Measurements from ENCODE around the gene KCNA10. TPM values are rescaled to one million over a fixed set of nuclear protein-coding genes. Genes with fewer than 3 reads are reported as not detected.

The KCNA10 gene
- total RNA-seq, 1 donor from 2014 or later, result not detected

DNA sequence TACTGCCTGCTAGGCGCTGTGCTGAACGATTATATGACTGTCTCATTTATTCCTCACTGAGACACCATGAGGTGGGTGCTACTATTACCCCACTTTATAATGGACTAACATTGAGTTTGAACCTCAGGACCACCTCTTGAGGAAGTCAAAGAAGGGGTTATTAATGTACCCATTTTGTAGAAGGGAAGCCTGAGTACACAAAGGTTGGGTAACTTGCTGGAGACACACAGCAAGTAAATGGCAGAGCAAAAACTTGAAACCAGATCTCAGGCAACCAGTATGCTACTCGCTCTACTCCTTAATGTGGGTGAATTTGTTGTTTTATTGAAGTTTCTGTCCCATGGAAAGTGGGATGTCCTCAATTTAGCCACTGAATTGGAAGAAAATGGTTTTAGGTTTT, 30.1 kb downstream of the KCNA10 start:
- no peak overlapping the region for H3K27ac Mint-ChIP-seq
- no peaks in the 10 kb centered on the region for H3K9me3 Mint-ChIP-seq
- TF ChIP-seq, protein P1, sequence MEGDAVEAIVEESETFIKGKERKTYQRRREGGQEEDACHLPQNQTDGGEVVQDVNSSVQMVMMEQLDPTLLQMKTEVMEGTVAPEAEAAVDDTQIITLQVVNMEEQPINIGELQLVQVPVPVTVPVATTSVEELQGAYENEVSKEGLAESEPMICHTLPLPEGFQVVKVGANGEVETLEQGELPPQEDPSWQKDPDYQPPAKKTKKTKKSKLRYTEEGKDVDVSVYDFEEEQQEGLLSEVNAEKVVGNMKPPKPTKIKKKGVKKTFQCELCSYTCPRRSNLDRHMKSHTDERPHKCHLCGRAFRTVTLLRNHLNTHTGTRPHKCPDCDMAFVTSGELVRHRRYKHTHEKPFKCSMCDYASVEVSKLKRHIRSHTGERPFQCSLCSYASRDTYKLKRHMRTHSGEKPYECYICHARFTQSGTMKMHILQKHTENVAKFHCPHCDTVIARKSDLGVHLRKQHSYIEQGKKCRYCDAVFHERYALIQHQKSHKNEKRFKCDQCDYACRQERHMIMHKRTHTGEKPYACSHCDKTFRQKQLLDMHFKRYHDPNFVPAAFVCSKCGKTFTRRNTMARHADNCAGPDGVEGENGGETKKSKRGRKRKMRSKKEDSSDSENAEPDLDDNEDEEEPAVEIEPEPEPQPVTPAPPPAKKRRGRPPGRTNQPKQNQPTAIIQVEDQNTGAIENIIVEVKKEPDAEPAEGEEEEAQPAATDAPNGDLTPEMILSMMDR (conservative IDR thresholded peaks at IDR 0.05), result no peak
- no peaks in the 10 kb centered on the region for H3K4me1 Mint-ChIP-seq (ENCODE audit: unreplicated experiment)
- peaks cover 23% of the 10 kb centered on the region for H3K27me3 Mint-ChIP-seq
- DNase-seq (ENCODE audit: extremely low spot score, unreplicated experiment), result no peak
- H3K36me3 Mint-ChIP-seq, result no peaks in the 10 kb centered on the region
- H3K4me3 Mint-ChIP-seq, result no peak overlapping the region

DNA sequence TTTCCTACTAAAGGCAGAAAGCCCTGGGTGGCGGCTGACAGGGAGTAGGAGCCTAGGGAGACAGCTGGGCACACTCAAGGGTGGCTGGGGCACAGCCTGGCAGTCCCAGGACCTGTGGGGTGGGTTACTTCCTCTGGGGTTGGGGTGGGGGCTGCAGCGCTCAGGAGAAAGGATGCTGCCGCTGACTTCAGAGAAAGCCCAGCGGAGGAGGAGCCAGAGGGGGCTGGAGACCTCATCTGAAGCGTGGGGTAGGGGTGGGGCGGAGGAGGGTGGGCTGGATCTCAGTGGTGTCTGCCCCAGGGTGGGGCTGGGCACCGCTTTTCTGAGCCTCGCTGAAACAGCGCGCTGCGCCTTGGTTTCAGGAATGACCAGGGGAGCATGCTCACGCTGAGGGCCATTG, 30.8 kb downstream of the KCNA10 start:
- no peak for DNase-seq (ENCODE audit: extremely low spot score, unreplicated experiment)
- Mint-ChIP-seq H3K4me1 (ENCODE audit: unreplicated experiment) (no peaks in the 10 kb centered on the region), H3K27me3 (peaks cover 29% of the 10 kb centered on the region), H3K4me3 (no peak overlapping the region), H3K36me3 (no peaks in the 10 kb centered on the region), H3K9me3 (no peaks in the 10 kb centered on the region), H3K27ac (no peak overlapping the region)
- TF ChIP-seq, protein P1 (conservative IDR thresholded peaks at IDR 0.05), result no peak

DNA sequence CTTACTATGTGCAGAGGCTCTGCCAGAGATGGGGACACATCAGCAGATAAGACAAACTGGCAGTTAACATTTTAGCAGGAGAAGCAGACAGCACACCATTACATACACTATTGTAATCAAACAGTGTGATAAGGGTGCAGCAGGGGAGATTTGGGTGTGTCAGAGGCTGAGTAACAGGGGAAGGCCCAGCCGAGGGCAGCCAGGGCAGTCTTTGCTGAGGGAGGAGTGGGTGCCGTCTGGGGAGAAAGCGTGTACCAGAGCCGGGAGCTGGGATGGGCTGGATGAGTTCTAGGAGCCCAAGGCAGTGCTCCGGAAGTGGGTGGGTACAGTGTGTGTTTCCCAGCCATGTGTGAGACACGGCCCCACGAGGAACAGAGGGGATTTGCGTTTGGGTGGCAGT, 31.2 kb downstream of the KCNA10 start:
- peaks cover 31% of the 10 kb centered on the region for H3K27me3 Mint-ChIP-seq
- peak overlapping the region; percentile 25 for H3K27ac Mint-ChIP-seq
- no peak for DNase-seq (ENCODE audit: extremely low spot score, unreplicated experiment)
- H3K36me3 Mint-ChIP-seq, result no peaks in the 10 kb centered on the region
- H3K4me1 Mint-ChIP-seq (ENCODE audit: unreplicated experiment), result no peaks in the 10 kb centered on the region
- no peaks in the 10 kb centered on the region for H3K9me3 Mint-ChIP-seq
- H3K4me3 Mint-ChIP-seq, result no peak overlapping the region
- TF ChIP-seq, protein P1 (conservative IDR thresholded peaks at IDR 0.05), result no peak

DNA sequence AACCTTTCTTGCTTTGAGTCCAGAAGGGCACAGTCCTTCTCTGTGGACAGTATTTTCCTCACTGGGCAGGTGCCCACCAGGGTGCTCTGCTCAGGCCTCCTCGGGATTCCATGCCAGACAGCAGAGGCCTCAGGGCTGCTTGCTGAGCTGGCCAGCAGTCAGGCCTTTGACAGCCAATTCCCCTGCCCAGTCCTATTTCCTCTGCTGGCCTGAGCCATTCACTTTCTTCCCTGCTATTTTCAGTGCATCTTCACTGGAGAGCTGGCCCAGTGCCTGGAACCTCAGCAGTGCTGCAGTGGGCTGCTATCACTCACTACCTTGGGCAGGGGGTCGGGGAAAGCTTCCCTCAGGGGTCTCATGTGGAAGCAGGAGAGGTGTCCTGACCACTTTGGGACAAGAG, 33.2 kb downstream of the KCNA10 start:
- TF ChIP-seq, protein P1 (conservative IDR thresholded peaks at IDR 0.05), result no peak

DNA sequence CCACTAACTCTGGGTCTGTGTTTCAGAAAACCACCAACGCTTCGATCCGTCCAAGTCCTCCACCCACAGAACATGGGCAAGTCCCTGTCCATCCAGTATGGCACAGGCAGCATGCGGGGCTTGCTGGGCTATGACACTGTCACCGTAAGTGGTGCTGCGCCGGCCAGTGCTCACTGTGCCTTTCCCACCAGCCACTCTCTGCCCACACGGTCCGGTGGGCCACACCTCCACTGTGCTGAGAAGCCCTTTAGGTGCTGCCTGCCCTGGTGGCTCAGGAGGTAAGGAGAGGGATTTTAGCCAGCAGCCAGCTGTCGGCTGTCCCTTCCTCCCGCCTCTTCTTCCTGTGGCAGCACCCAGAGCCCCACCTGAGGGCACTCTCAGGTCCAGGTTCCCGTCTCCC, 34.2 kb downstream of the KCNA10 start:
- H3K36me3 Mint-ChIP-seq, result no peaks in the 10 kb centered on the region
- TF ChIP-seq, protein P1 (conservative IDR thresholded peaks at IDR 0.05), result no peak
- H3K9me3 Mint-ChIP-seq, result no peaks in the 10 kb centered on the region
- DNase-seq (ENCODE audit: extremely low spot score, unreplicated experiment), result no peak
- H3K4me3 Mint-ChIP-seq, result no peak overlapping the region
- peaks cover 35% of the 10 kb centered on the region for H3K27me3 Mint-ChIP-seq
- no peaks in the 10 kb centered on the region for H3K4me1 Mint-ChIP-seq (ENCODE audit: unreplicated experiment)
- no peak overlapping the region for H3K27ac Mint-ChIP-seq

More for the DNA sequence above, 33.2 kb downstream of the KCNA10 start:
- DNase-seq (ENCODE audit: extremely low spot score, unreplicated experiment), result no peak
- Mint-ChIP-seq H3K27ac (no peak overlapping the region), H3K4me1 (ENCODE audit: unreplicated experiment) (no peaks in the 10 kb centered on the region), H3K9me3 (no peaks in the 10 kb centered on the region), H3K4me3 (no peak overlapping the region), H3K36me3 (no peaks in the 10 kb centered on the region), H3K27me3 (peaks cover 35% of the 10 kb centered on the region)

DNA sequence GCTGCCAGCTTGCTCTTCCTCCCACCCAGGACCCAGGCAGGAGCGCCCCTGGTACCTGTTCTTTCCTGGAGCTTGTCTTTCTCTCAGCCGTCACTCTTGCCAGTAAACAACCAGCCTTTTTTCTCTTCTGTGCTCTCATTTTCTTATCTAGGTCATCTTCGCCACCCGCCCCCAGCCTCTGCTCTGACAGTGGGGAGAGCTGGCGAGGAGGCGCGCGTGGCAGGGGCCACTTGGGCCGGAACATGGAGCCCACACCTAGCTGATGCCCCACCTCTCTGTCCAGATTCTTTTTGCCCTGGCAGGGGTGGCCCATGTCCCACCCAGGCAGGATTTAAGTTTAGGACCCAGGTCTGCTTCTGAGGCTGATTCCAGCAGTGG, 35.7 kb downstream of the KCNA10 start:
- Mint-ChIP-seq H3K4me1 (ENCODE audit: unreplicated experiment) (no peaks in the 10 kb centered on the region), H3K27ac (no peak overlapping the region), H3K36me3 (no peaks in the 10 kb centered on the region), H3K9me3 (no peaks in the 10 kb centered on the region), H3K4me3 (no peak overlapping the region), H3K27me3 (peaks cover 35% of the 10 kb centered on the region)
- no peak for DNase-seq (ENCODE audit: extremely low spot score, unreplicated experiment)
- TF ChIP-seq, protein P1 (conservative IDR thresholded peaks at IDR 0.05), result no peak
